ENCODE results near the gene IQSEC1.

Gene IQSEC1

DNA sequence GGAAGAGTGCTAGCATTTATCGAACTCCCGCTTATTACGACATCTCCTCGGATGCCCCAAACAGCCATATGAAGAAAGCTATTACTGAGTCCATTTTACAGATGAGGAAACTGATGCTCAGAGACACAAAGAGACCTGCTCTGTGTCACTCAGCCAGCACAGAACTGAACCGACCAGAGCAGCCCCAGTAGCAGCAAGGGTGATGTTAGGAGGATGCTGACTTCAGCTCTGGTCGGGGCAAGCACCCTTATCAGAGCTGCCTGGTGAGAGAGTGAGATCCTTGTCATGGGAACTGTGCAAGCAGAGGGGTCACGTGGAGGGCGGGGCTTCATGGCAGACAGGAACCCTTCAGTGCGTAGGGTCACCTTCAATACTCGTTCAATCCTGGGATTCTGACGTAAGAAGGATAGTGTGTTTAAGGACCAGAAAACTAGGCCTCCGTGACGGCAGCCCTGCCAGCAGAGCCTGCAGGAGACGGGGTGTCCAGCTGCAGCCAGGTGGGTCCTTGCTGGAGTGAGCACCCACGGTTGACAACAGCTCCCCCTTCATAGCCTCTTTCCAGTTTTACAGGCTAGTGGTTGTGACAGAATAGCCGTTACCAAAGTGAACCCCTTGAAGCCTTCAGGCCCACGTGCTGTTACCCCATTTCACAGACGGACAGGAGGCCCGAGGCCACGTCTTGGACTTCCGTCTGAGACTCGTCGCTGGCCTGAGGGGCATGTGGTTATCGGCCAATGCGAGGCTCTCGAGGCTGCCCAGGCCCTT, 12.0 kb upstream of the IQSEC1 start:
- no peak for DNase-seq (ENCODE audit: low spot score)

DNA sequence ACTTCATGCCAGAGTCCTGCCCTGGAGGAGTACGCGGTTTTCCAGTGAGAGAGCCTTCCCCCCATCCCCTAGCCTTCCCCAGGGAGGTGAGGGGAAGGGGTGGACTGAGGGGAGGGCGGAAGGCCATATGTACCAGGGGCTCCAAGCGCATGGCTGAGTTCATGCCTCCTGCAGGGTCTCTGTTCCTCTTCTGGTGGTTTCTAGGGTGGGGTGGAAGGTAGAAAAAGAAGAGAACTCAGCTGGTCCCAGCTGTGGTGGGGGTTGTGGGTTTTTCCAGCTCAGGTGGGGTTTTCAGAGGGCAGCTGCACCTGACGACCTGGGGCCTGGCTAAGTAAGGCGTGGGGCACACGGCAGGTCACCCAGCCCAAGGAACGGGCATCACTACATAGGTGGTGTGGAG, 10.7 kb upstream of the IQSEC1 start:
- DNase-seq (ENCODE audit: low spot score): no peak

DNA sequence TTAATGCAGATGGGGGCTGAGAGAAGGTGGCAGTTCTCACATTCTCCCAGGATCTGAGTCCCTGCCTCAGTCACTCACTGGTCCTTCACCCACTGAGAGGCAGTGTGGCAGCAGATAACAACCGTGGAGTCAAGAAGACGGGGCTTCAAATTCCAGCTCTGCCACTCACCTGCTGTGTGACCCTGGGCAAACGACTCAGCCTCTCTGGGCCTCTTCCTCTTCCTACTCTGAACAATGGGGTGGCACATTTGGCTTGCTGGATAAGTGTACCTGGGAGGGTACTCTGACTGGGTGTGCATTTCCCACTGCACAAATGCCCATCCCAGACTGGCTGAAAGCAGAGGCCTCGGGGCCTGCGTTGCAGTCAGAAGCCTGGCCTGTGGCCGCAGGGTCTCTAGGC, 10.0 kb upstream of the IQSEC1 start:
- no peak for DNase-seq (ENCODE audit: low spot score)

DNA sequence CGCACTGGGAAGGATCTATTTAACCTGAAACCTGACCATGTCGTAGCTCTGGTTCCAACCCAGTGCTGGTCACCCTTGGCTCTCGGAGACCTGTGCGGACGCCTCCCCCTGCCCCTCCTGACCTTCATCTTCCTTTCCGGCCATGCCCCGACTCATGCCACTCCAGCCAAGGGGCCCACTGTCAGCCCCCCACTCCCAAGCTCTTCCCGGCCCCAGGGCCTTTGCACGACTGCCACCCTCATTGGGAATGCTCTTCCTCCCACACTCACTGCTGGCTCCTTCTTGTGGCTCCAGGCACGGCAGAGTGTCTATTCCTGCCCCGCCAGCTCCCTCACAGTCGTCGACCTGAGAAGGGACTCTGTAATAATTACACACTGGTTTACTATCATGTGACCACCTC, 9.4 kb upstream of the IQSEC1 start:
- DNase-seq (ENCODE audit: low spot score): no peak

DNA sequence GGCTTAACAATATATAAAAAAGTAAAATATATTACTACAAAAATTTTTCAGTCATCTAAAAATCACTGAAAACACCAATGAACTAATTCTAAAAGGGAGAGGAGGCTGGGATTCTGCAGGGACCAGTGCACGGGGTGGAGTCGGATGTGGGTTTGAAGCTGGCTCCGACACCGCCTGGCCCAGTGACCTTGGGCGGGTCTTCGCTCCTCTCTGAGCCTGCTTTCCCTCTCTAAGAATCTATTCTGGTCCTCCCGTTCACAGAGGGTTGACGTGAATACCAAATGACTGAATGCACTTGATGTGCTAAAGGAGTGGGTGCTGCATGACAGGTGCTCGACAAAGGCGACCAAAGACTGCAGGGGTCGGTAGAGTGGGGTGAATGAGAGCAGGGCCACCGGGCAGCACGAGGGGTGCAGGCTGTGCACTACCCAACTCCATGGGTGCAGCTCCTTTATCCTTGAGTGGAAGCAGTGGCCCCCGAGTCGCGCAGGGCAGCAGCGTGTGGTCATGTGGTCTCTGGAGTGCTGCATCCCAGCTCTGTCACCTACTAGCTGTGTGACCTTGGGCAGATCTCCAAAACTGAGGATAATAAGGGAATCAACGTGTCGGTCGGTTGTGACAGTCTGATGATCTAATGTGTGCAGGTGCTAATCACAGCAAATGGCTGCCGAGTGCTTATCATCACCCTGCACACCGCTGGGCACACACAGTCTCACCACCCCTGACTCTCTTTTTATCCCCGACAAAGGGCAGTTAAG, 8.6 kb upstream of the IQSEC1 start:
- no peak for DNase-seq (ENCODE audit: low spot score)

DNA sequence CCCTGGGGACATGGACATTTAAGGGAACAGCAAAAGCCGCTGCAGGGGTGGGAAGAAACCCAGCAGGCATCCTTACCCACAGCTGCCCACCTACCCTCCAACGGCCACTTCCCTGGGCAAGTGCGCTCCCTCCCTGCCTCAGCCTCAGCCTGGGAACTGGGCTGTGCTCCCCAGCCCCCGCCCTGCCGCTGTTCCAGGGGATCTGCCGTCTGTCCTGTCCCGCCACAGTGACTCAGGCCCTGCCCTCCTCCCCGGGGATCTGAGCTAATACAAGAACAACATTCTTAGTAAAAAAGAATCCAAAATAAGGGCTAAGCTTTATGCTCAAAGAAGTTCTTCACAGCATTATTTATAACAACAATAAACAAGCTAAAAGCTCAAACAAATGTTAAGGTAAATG, 7.4 kb upstream of the IQSEC1 start:
- no peak for DNase-seq (ENCODE audit: low spot score)

DNA sequence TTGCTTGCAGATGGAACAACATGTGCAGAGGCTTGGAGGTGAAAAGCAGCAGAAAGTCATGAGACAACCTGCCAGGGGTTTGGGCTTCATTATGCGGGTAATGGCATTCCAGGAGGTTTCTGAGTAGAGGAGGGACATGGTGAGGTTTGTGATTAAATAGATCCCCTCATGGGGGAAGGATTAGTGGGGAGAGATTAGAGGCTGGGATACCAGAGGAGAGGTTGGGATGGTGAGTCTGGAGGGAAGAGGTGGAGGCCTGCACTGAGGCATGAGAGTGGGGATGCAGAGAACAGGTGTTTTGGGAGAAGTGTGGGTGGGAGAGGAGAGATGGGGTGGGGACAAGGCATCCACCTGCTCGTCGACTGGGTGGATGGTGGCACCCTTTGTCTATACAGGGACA, 6.8 kb upstream of the IQSEC1 start:
- no peak for DNase-seq (ENCODE audit: low spot score)

DNA sequence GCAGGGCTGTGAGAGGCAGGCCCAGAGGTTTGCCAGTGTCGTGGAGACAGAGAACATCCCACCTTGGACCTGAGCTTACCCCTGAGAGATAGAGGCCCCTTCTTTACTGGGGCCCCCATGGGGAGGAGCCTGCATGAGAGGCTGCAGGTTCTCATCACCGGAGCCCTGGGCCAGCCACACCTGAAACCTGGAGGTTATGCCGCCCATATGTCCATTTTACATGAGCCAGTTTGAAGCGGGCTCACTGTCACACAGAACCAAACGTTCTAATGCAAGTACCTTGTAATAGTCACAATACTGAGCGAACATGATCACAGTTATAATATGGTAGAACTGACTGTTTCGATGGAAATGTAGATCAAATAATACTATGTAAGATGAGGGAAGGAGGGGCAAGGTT, 6.3 kb upstream of the IQSEC1 start:
- no peak for DNase-seq (ENCODE audit: low spot score)

DNA sequence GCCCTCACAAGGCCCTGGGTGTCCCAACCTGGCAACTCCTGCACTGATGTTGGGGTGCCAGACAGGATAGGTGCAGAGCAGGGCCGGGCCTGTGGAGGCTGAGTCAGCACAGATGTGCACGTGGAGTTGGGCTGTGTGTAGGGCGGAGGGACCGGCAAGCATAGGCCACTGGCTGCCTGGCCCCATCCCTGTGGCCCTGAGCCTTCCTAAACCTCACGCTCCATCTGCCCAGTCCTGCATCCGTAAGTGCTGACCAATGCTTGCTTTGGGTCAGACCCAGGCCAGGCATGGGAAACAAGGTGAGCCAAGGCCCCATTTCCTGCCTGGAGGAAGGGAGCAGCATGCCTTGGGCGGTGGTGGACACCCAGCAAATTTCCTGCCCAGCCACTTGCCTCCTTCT, 5.8 kb upstream of the IQSEC1 start:
- DNase-seq (ENCODE audit: low spot score): no peak

DNA sequence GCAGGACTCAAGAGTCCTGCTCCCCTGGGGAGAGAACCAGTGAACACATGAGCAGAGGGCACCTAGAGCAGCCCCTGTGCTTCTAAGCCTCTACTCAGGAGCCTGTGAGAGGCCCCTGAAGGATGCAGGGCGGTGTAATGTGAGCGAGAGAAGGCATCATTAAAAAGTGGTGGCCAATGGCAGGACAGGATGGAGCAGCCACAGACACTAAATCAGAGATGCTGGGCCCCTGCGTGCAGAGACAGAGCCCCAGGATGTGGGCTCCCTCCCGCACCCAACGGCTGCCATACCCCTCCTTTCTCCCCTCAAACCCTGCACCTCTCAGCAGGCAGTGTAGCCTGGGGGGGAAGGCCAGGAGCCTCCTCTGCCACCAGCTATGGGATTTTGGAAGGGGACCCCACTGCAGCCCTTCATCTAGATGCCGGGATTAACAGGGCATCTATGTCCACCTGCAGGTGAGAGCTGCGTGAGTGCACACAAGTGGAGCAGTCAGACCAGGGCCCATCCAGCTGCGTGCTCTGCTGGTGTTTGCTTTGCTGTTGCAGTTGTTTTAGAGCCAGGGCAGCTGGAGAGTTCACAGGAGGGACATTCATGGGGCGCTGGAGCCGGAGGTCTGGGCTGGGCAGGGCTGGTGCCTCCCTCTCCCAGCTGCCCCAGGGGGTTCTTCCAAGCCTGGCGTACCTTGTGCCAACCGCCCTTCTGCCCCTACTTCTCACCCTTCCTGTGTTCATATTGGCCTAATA, 5.1 kb upstream of the IQSEC1 start:
- DNase-seq (ENCODE audit: low spot score): no peak

DNA sequence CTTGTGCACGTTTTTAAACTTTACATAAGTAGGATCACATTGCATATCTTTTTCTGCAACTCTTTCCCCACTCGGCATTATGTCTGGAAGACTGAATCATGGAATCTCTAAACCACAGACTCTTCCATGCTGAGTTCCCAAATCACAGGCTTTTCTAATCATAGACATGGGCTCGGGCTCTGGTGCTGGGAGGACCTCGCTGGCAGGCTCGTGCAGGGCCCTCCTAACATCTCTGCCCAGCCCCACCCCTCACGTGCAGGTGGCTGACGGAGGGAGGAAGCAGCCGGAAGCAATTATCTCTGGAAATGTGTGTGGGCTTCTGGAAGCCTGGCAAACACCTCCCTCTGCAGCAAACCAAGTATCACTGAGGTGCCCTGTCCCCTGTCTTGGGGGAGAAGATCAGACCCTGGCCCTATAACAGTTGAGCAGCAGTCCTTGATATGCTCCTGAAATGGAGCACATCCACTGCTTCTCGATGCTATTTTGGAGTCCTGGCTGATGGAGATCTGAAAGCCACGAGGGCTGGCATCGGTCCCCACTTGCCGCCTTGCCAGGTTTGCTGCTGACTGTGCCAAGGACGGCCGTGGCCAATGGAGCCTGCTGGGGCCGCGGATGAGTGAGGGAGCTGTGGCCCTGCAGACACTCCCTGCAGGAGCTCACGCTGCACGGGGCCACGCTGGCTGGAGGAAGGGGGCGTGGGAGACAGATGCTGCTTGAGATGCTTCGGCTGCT, 4.4 kb upstream of the IQSEC1 start:
- DNase-seq (ENCODE audit: low spot score): no peak

DNA sequence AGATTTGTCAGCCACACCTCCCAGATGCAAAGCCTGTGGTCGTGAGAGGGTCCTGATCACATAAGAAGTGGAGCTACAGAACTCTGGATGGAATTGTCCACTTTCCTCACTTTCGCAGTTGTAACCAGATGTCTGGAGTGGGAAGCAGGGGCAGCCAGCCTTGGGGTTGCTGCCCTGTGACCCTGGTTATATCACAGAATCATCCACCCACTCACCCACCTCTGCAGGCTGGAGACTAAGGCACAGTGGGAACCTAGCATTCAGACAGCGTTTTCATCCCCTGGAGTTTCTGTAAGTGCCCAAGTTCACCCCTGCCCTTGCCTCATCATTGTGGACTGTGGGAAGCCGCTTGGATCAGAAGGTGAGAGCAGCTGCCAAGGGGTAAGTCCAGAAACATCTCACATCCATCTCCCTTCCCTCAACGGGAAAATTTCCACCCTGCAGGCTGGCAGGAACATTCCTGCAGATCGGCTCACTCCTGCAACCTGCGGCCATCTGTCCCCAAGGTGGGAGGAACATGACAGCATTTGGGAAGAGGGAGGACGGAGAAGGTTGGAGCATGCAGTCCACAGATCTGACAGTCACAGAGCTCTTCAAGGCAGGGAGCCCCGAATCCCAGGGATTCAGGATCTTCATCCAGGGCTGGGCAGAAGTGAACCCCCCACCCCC, 2.9 kb upstream of the IQSEC1 start:
- no peak for DNase-seq (ENCODE audit: low spot score)

DNA sequence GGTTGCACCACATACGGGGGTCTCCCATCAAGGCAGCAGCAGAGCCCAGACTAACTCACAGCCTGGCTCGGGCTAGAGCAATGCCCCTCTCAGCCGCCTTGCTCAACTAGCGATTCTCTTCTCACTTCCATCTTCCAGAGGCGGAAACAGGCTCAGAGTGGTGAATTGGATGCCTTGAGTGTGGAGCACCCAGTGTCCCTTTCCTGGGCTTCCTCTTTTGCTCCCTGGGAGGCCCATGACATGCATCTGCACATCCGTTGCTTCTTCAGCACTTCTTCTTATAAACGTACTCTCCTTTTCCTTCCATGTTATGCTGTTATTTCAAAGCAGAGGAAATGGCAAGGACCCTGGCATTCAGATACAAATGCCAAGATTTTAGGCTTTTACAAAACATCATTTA, 2.1 kb upstream of the IQSEC1 start:
- DNase-seq (ENCODE audit: low spot score): no peak

DNA sequence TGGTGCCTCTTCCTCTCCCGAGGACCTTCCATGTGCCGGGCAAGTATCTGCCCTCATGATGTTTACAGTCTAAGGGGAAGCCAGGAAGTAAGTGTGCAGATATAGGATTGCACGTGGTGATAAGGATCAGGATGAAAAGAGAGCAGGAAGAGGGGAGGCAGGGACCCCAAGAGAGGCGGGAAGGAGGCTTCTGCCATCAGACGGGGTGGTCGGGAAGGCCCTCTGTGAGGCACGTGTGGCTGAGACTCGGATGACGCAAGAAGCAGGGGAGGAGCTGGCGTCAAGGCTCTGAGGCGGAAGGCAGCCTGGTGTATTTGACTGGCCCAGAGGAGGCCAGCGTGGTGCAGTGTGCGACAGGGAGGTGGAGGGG, 762 bp upstream of the IQSEC1 start:
- DNase-seq (ENCODE audit: low spot score): no peak

DNA sequence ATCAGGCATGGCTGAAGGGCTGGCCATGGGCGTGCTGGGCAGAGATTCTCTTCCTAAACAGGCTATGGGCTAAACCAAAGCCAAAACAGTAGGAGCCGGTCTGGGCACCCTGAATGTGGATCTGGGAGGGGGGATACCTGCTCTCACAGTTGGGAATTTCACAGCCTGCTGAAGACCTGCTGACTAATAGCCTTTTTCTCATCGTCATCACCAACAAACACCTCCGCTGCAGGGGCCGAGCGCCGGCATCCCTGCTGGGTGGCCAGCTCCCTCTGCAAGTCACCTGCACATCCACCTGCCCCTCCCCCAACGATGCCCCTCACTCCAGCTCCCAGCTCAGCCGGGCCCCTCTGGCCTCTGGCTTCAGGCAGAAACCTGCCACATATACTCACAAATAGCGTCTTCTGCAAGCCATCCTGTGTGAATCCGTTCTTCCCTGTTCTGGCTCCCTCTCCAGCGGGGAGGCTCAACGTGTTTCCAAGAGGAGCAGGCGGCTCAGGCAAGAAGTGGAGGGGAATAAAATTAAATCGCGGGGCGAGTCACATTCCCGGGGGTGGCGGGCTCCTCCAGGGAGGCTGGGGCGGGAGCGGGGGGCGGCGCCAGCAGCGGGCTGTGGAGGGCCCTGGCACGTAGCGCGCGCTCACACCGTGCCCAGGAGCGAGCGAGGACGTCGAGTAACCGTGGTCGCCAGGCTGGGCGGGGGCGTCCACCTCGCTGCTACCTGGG, 466 bp downstream of the IQSEC1 start:
- no peak for DNase-seq (ENCODE audit: low spot score)

DNA sequence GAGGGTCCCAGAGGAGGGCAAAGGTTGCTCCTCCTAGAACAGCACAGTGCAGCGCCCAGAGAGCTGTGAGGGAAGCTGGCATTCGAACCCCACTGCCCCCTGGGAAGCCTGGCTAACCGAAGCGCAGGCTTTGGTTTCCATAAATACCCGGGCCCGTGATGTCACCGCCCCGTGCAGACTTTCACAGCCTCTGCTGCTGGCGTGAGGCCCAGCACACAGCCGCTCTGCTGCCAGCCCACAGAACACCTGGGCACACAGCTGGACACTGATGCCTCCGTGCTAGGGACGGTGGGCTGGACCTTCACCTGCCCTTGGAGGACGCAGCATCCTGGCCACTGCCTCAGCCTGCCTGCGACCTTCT, 1.0 kb downstream of the IQSEC1 start:
- DNase-seq (ENCODE audit: low spot score): no peak

DNA sequence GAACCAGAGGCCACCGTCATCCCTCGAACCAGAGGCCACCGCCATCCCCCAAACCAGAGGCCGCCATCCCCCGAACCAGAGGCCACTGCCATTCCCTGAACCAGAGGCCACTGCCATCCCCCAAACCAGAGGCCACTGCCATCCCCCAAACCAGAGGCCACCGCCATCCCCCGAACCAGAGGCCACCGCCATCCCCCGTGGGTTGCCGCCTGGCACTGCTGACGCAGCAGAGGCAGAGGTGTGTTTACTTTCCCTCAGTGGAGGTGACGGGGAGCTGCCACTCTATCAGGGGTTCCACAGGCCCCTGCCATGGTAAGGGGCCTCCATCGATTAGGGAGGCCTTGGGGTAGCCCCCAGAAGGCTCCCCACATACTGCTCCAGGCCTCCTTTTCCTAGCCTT, 1.5 kb downstream of the IQSEC1 start:
- DNase-seq (ENCODE audit: low spot score): no peak

DNA sequence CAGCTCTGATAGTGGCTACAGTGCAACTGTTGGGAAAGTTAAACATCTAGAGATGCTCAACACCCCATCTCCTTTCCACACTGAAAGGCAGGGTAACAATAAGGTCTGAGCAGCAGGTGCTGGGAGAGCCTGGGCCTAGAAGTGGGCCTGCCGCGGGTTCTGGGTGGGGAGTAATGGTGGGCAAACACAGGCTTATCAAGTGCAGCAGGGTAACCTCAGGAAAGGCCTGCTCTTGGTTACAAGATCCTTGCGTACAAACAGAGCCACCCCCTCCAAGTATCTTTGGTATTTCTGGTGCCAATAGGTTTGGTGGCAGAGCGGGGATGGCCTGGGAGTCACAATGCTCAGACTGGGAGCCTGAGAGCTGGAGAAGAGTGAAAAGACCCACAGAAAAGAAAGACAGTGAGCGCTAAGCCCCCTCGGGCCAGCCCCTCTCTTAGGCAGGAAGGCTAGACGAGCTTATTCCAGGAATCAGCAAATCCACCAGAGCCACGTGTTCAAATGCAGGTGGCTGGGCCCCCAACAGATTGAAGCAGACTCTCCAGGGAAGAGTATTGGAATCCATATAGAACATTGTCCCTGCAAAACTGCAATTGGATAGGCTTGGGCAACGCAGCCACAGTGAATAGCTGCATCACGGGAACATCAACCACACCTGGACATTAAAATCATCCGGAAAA, 2.7 kb downstream of the IQSEC1 start:
- no peak for DNase-seq (ENCODE audit: low spot score)

DNA sequence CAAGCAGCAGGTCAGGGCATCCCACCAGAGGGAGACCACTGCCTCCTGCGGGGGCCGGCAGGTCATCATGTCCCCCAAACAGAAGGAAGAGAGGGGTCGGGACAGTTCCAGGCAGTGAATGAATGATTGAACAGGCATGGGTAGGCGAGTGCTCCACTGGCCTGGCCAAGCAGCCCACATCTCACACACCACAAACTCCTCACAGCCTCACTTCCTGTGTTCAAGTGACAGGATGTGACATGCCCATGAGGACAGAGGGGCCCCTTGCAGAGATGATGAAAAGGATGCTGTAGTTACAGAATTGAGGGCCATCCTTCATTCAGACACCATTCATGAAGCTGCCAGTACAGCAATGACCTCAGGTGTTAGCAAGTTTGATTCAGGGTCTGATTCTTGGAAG, 3.7 kb downstream of the IQSEC1 start:
- peak; percentile 40 for DNase-seq (ENCODE audit: low spot score)

DNA sequence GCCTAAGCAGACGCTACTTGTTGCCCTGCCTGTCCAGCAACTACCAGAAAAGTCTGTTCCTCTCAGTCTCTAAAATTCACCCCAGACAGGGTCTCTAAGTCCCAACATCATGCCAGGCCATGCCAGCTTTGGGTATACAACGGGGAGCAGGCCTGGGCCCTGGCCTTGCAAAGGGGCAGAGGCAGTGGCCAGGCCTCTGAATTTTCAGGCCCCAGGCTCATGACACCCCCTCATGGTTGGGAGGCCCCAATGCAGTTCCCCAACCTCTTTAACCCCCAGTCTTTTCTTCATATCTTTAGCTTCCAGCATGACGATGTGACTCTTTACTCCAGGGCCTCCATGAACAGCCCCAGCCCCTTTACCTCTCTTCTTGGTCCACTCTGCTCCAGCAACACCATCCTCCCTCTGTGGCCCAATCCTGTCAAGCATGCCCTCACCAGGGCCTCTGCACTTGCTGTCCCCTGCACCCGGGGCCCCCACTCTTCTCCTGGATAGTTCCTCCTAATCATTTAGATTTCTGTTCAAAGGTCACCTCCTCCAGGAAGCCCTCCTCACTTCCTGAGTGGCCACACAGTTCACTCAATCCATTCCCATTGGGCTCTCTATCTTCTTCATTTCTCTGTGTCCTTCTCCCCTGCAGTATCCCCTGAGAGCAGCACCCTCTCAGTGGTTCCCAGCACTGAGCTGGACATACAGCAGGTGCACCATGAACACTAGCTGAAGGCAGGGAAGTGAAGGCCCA, 4.8 kb downstream of the IQSEC1 start:
- DNase-seq (ENCODE audit: low spot score): no peak

All from kidney capillary endothelial cell (primary cell).